ENCODE results near the gene GPR89B. TPM values are rescaled to one million over a fixed set of nuclear protein-coding genes. Genes with fewer than 3 reads are reported as not detected.
A peak's percentile ranks its signal among the peaks of the same experiment; 100 is the strongest.
"Not testable (repeated sequence)": the region's sequence is repeated elsewhere in the genome, so short reads cannot be mapped to it uniquely, and the experiment has no call there.

GPR89B gene
- total and polyA plus RNA-seq, 2 donors (not counting 1 experiment from before 2014, with no cell fraction given) = 19.0 to 21.7 TPM

GRCh38 chr1:148014289-148015200, 86.3 kb downstream of the GPR89B start:
- H3K36me3 ChIP-seq (ENCODE audit: control insufficient read depth, insufficient read depth, low read length); H2AFZ ChIP-seq (ENCODE audit: low read length); H3K79me2 ChIP-seq (ENCODE audit: control insufficient read depth, insufficient read depth, low read length); H4K20me1 ChIP-seq (ENCODE audit: control insufficient read depth, extremely low read depth, insufficient read depth, low read length); H3K4me1 ChIP-seq (ENCODE audit: control insufficient read depth, extremely low read depth, insufficient read depth, low read length); H3K9ac ChIP-seq (ENCODE audit: insufficient read depth, low read length); H3K9me3 ChIP-seq (ENCODE audit: control insufficient read depth, insufficient read depth, low read depth, low read length); H3K27ac ChIP-seq (ENCODE audit: insufficient read depth, low read length); H3K27me3 ChIP-seq (ENCODE audit: control insufficient read depth, insufficient read depth, low read length); DNase-seq (ENCODE audit: low read depth in 2 of 2); H3K4me2 ChIP-seq (ENCODE audit: extremely low read depth, insufficient read depth, low read length): not testable (repeated sequence)
- peak overlapping the region in 1 of 4 experiments; percentile 20 for H3K4me3 ChIP-seq (replicated peaks in 1 of 4; ENCODE audit: control extremely low read depth in 1 of 4, insufficient read depth in 1 of 4, low read depth in 3 of 4, low read length in 4 of 4)

- not testable (repeated sequence) for H3K27me3 ChIP-seq (ENCODE audit: control insufficient read depth, insufficient read depth, low read length); DNase-seq (ENCODE audit: low read depth in 2 of 2); H3K4me1 ChIP-seq (ENCODE audit: control insufficient read depth, extremely low read depth, insufficient read depth, low read length); H4K20me1 ChIP-seq (ENCODE audit: control insufficient read depth, extremely low read depth, insufficient read depth, low read length); H3K4me3 ChIP-seq (replicated peaks in 1 of 4; ENCODE audit: control extremely low read depth in 1 of 4, insufficient read depth in 1 of 4, low read depth in 3 of 4, low read length in 4 of 4); H2AFZ ChIP-seq (ENCODE audit: low read length); H3K36me3 ChIP-seq (ENCODE audit: control insufficient read depth, insufficient read depth, low read length); H3K9me3 ChIP-seq (ENCODE audit: control insufficient read depth, insufficient read depth, low read depth, low read length); H3K79me2 ChIP-seq (ENCODE audit: control insufficient read depth, insufficient read depth, low read length); H3K4me2 ChIP-seq (ENCODE audit: extremely low read depth, insufficient read depth, low read length); H3K27ac ChIP-seq (ENCODE audit: insufficient read depth, low read length); H3K9ac ChIP-seq (ENCODE audit: insufficient read depth, low read length)
Measured at GRCh38 chr1:148024918-148025317, 96.7 kb downstream of the GPR89B start.

- H3K27ac ChIP-seq (ENCODE audit: insufficient read depth, low read length); H4K20me1 ChIP-seq (ENCODE audit: control insufficient read depth, extremely low read depth, insufficient read depth, low read length); H3K27me3 ChIP-seq (ENCODE audit: control insufficient read depth, insufficient read depth, low read length); H3K4me2 ChIP-seq (ENCODE audit: extremely low read depth, insufficient read depth, low read length); H3K79me2 ChIP-seq (ENCODE audit: control insufficient read depth, insufficient read depth, low read length); H3K4me3 ChIP-seq (replicated peaks in 1 of 4; ENCODE audit: control extremely low read depth in 1 of 4, insufficient read depth in 1 of 4, low read depth in 3 of 4, low read length in 4 of 4); H3K9me3 ChIP-seq (ENCODE audit: control insufficient read depth, insufficient read depth, low read depth, low read length); H3K4me1 ChIP-seq (ENCODE audit: control insufficient read depth, extremely low read depth, insufficient read depth, low read length); H2AFZ ChIP-seq (ENCODE audit: low read length); DNase-seq (ENCODE audit: low read depth in 2 of 2); H3K36me3 ChIP-seq (ENCODE audit: control insufficient read depth, insufficient read depth, low read length); H3K9ac ChIP-seq (ENCODE audit: insufficient read depth, low read length): not testable (repeated sequence)
Measured at GRCh38 chr1:148027004-148027403, 98.8 kb downstream of the GPR89B start.

DNA sequence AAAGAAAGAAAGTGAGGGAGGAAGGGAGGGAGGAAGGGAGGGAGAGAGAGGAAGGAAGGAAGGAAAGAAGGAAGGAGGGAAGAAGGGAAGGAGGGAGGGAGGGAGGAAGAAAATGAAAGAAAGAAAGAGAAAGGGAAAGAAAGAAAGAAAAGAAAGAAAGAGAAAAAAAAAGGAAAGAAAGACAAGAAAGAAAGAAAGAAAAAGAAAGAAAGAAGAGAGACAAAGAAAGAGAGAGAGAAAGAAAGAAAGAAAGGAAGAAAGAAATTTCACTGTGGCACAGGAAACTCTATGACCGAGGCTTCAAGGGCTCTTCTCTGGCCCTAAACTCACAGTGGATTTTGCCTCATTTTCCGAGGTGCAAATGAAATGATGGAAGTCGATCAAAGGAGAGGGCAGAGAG, 104.0 kb downstream of the GPR89B start:
- not testable (repeated sequence) for H4K20me1 ChIP-seq (ENCODE audit: control insufficient read depth, extremely low read depth, insufficient read depth, low read length); DNase-seq (ENCODE audit: low read depth in 2 of 2); H3K79me2 ChIP-seq (ENCODE audit: control insufficient read depth, insufficient read depth, low read length); H3K27ac ChIP-seq (ENCODE audit: insufficient read depth, low read length); H3K9me3 ChIP-seq (ENCODE audit: control insufficient read depth, insufficient read depth, low read depth, low read length); H3K27me3 ChIP-seq (ENCODE audit: control insufficient read depth, insufficient read depth, low read length); H3K9ac ChIP-seq (ENCODE audit: insufficient read depth, low read length); H2AFZ ChIP-seq (ENCODE audit: low read length); H3K4me3 ChIP-seq (replicated peaks in 1 of 4; ENCODE audit: control extremely low read depth in 1 of 4, insufficient read depth in 1 of 4, low read depth in 3 of 4, low read length in 4 of 4); H3K4me1 ChIP-seq (ENCODE audit: control insufficient read depth, extremely low read depth, insufficient read depth, low read length); H3K36me3 ChIP-seq (ENCODE audit: control insufficient read depth, insufficient read depth, low read length); H3K4me2 ChIP-seq (ENCODE audit: extremely low read depth, insufficient read depth, low read length)

GRCh38 chr1:148032690-148033089, 104.5 kb downstream of the GPR89B start:
- not testable (repeated sequence) for H3K4me1 ChIP-seq (ENCODE audit: control insufficient read depth, extremely low read depth, insufficient read depth, low read length); H3K9me3 ChIP-seq (ENCODE audit: control insufficient read depth, insufficient read depth, low read depth, low read length); H3K4me2 ChIP-seq (ENCODE audit: extremely low read depth, insufficient read depth, low read length); H3K79me2 ChIP-seq (ENCODE audit: control insufficient read depth, insufficient read depth, low read length); DNase-seq (ENCODE audit: low read depth in 2 of 2); H3K27ac ChIP-seq (ENCODE audit: insufficient read depth, low read length); H2AFZ ChIP-seq (ENCODE audit: low read length); H4K20me1 ChIP-seq (ENCODE audit: control insufficient read depth, extremely low read depth, insufficient read depth, low read length); H3K9ac ChIP-seq (ENCODE audit: insufficient read depth, low read length); H3K36me3 ChIP-seq (ENCODE audit: control insufficient read depth, insufficient read depth, low read length); H3K27me3 ChIP-seq (ENCODE audit: control insufficient read depth, insufficient read depth, low read length); H3K4me3 ChIP-seq (replicated peaks in 1 of 4; ENCODE audit: control extremely low read depth in 1 of 4, insufficient read depth in 1 of 4, low read depth in 3 of 4, low read length in 4 of 4)

DNA sequence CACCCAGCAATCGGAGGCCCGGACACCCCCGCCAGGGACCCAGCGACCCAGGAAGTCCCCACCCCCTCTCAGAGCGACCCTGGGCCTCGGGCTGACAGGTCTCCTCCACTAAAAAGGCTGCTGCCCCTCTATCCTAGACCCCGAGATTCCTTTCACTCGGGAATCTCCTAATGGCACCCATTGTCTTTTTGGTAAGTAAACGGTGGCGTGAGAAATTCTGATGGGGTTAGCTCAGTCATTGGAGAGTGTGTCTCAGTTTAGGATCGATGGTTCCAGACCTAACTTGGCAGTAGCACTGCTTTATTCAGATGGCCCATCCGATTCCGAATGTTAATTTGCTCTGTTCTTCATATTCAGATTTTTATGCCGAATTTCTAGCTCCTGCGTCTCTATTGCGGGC, 104.9 kb downstream of the GPR89B start:
- Histone ChIP-seq H3K4me3 (replicated peaks in 1 of 4; ENCODE audit: control extremely low read depth in 1 of 4, insufficient read depth in 1 of 4, low read depth in 3 of 4, low read length in 4 of 4) (peak overlapping the region in 2 of 4 experiments; percentile 32 to 45), H3K4me2 (ENCODE audit: extremely low read depth, insufficient read depth, low read length) (peak overlapping the region; percentile 15)
- not testable (repeated sequence) for H2AFZ ChIP-seq (ENCODE audit: low read length); H3K27ac ChIP-seq (ENCODE audit: insufficient read depth, low read length); H3K79me2 ChIP-seq (ENCODE audit: control insufficient read depth, insufficient read depth, low read length); H4K20me1 ChIP-seq (ENCODE audit: control insufficient read depth, extremely low read depth, insufficient read depth, low read length); H3K9ac ChIP-seq (ENCODE audit: insufficient read depth, low read length); H3K36me3 ChIP-seq (ENCODE audit: control insufficient read depth, insufficient read depth, low read length); H3K27me3 ChIP-seq (ENCODE audit: control insufficient read depth, insufficient read depth, low read length); H3K9me3 ChIP-seq (ENCODE audit: control insufficient read depth, insufficient read depth, low read depth, low read length); H3K4me1 ChIP-seq (ENCODE audit: control insufficient read depth, extremely low read depth, insufficient read depth, low read length); DNase-seq (ENCODE audit: low read depth in 2 of 2)
